ENCODE measurements around the gene CUTA. TPM values are rescaled to one million over a fixed set of nuclear protein-coding genes. Genes with fewer than 3 reads are reported as not detected.

Gene CUTA
- total RNA-seq, 6 experiments from 2014 or later = 464 to 546 (median 536) TPM

DNA sequence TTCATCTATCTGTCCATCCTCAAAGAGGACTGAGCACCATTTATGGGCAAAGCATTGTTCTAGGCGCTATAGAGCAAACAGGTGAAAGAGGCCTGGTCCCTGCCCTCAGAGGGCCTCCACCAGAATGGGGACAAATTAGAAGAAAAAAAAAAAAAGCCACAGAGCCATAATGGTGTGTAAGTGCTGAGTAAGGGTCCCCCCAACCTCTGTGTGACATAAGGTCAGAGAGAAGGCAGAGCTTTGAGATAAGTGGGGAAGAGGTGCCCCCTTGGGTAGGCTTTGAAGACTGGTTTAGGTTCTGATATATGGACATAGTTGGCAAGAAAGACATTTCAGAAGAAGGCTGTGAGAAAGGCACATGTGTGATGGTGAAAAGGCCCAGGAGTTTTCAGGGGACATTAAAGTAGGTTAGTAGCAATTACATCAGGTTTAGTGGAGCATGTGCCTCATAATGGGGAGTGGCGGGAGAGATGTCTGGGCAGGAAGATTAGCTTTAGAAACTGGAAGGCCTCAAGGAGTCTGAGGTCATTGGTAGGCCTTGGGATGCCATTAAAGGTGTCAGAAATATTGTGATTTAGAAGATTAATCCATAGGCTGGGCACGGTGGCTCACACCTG is 21.2 kb upstream of the CUTA start:
- H3K4me3 Mint-ChIP-seq = no peak overlapping the region
- H3K36me3 Mint-ChIP-seq (ENCODE audit: low read depth) = peaks cover 37% of the 10 kb centered on the region; the same call in 1 of the 2 replicates
- DNase-seq = no peak
- no peak overlapping the region for H3K27ac Mint-ChIP-seq
- no peaks in the 10 kb centered on the region; the same call in 1 of the 2 replicates for H3K27me3 Mint-ChIP-seq (ENCODE audit: insufficient read depth)
- H3K9me3 Mint-ChIP-seq = no peaks in the 10 kb centered on the region
- peaks cover 15% of the 10 kb centered on the region for H3K4me1 Mint-ChIP-seq (ENCODE audit: low read depth)
- TF ChIP-seq, protein P1, sequence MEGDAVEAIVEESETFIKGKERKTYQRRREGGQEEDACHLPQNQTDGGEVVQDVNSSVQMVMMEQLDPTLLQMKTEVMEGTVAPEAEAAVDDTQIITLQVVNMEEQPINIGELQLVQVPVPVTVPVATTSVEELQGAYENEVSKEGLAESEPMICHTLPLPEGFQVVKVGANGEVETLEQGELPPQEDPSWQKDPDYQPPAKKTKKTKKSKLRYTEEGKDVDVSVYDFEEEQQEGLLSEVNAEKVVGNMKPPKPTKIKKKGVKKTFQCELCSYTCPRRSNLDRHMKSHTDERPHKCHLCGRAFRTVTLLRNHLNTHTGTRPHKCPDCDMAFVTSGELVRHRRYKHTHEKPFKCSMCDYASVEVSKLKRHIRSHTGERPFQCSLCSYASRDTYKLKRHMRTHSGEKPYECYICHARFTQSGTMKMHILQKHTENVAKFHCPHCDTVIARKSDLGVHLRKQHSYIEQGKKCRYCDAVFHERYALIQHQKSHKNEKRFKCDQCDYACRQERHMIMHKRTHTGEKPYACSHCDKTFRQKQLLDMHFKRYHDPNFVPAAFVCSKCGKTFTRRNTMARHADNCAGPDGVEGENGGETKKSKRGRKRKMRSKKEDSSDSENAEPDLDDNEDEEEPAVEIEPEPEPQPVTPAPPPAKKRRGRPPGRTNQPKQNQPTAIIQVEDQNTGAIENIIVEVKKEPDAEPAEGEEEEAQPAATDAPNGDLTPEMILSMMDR (IDR thresholded peaks at IDR 0.05) = no peak

DNA sequence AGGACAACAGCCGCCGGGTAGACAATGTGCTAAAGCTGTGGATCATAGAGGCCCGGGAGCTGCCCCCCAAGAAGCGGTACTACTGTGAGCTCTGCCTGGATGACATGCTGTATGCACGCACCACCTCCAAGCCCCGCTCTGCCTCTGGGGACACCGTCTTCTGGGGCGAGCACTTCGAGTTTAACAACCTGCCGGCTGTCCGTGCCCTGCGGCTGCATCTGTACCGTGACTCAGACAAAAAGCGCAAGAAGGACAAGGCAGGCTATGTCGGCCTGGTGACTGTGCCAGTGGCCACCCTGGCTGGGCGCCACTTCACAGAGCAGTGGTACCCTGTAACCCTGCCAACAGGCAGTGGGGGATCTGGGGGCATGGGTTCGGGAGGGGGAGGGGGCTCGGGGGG is 19.8 kb upstream of the CUTA start:
- H3K36me3 Mint-ChIP-seq (ENCODE audit: low read depth) = peaks cover 43% of the 10 kb centered on the region; the same call in 1 of the 2 replicates
- H3K27ac Mint-ChIP-seq = no peak overlapping the region
- no peaks in the 10 kb centered on the region for H3K9me3 Mint-ChIP-seq
- TF ChIP-seq, protein P1 (IDR thresholded peaks at IDR 0.05) = no peak
- no peak overlapping the region for H3K4me3 Mint-ChIP-seq
- H3K4me1 Mint-ChIP-seq (ENCODE audit: low read depth) = peaks cover 28% of the 10 kb centered on the region
- H3K27me3 Mint-ChIP-seq (ENCODE audit: insufficient read depth) = no peaks in the 10 kb centered on the region; the same call in 1 of the 2 replicates
- DNase-seq = no peak

DNA sequence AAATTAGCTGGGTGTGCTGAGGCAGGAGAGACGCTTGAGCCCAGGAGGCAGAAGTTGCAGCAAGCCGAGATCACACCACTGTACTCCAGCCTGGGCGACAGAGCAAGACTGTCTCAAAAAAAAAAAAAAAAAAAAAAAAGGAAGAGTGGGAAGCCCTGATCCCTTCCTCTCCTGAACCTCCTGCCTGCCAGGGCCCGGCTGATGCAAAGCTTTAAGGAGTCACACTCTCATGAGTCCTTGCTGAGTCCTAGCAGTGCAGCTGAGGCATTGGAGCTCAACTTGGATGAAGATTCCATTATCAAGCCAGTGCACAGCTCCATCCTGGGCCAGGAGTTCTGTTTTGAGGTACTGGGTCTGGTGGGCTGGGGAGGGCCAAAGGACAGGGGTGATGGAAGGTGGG is 17.1 kb upstream of the CUTA start:
- TF ChIP-seq, protein P1 (IDR thresholded peaks at IDR 0.05) = no peak
- Mint-ChIP-seq H3K27ac (no peak overlapping the region), H3K9me3 (no peaks in the 10 kb centered on the region), H3K4me1 (ENCODE audit: low read depth) (peaks cover 48% of the 10 kb centered on the region), H3K4me3 (no peak overlapping the region), H3K27me3 (ENCODE audit: insufficient read depth) (no peaks in the 10 kb centered on the region; the same call in 1 of the 2 replicates), H3K36me3 (ENCODE audit: low read depth) (peaks cover 39% of the 10 kb centered on the region; the same call in 1 of the 2 replicates)
- DNase-seq = no peak

DNA sequence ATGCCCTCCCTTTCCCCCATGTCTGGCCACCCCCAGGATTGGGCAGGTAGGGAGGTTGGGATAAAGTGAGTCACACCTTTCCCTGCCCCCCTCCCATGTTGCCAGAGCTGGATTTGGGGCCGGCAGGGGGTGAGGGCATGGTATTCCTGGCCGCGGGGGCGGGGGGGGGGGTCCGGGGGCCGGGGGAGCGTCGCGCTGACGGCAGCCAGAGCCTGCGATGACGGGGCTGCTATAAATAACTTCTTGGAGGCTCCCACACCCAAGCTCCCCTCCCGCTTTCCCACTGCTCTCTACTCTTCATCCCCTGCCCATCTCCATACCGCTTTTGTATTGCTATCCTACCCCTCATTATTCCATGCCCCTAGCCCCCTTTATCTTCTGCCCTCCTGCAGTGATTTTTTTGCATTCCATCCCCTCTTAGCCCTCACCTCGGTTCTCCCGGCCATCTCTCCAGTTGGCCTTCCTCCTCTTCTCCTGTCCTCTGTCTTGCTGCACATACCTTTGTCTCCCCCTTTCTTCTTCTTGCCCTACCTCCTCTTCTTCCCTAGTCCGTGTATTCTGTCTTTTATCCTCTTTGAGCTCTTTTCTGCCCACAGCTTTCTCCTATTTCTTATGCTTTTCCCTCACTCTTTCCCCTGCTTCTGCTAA is 15.8 kb upstream of the CUTA start:
- no peaks in the 10 kb centered on the region for H3K9me3 Mint-ChIP-seq
- no peak overlapping the region for H3K4me3 Mint-ChIP-seq
- peak overlapping the region; percentile 59 for H3K27ac Mint-ChIP-seq
- H3K4me1 Mint-ChIP-seq (ENCODE audit: low read depth) = peaks cover 49% of the 10 kb centered on the region
- TF ChIP-seq, protein P1 (IDR thresholded peaks at IDR 0.05) = no peak
- DNase-seq = no peak
- H3K36me3 Mint-ChIP-seq (ENCODE audit: low read depth) = peaks cover 32% of the 10 kb centered on the region; the same call in 1 of the 2 replicates
- H3K27me3 Mint-ChIP-seq (ENCODE audit: insufficient read depth) = no peaks in the 10 kb centered on the region; the same call in 1 of the 2 replicates

DNA sequence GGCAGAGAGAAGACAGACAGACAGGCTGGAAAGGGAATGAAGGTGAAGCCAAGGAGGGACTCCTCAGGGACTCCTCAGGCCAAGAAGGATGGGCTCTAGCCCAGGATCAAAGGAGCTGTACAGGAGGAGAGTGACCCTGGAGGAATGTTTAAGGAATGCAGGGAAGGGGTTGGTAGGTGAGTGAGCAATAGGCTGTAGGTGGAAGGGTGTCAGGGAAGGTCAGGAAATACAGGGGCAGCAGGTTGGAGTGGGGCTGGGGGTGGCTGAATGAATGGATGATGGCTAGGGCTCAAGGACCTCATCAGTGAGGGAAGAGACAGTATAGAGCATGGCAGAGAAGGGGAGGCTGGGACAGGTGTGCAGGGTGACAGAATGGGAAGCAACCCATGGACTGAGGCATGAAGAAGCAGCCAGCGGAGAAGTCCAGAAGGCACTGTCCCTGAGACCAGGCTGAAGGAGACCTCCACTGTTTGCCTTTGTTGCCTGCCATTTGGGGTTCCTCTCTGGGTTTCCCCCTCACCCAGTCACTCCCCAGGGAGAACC is 15.2 kb upstream of the CUTA start:
- no peak for DNase-seq
- peaks cover 3% of the 10 kb centered on the region; the same call in 1 of the 2 replicates for H3K27me3 Mint-ChIP-seq (ENCODE audit: insufficient read depth)
- H3K4me1 Mint-ChIP-seq (ENCODE audit: low read depth) = peaks cover 54% of the 10 kb centered on the region
- TF ChIP-seq, protein P1 (IDR thresholded peaks at IDR 0.05) = no peak
- peak overlapping the region; percentile 27 for H3K27ac Mint-ChIP-seq
- no peak overlapping the region for H3K4me3 Mint-ChIP-seq
- no peaks in the 10 kb centered on the region for H3K9me3 Mint-ChIP-seq
- peaks cover 26% of the 10 kb centered on the region; the same call in 1 of the 2 replicates for H3K36me3 Mint-ChIP-seq (ENCODE audit: low read depth)
